HG02759 (cell line): Measurements from ENCODE around the gene UTF1.

Experiments
- ATAC-seq: cut with Tn5 transposase; IDR thresholded peaks from one replicate; pipeline ENCODE4 v1.9.1; 2021; ENCODE audit warnings: mild to moderate bottlenecking, moderate library complexity; ENCODE audit not compliant: unreplicated experiment

UTF1 gene

GRCh38 chr10:133276100-133276434 lies 46.0 kb downstream of the UTF1 start:
- no peak for ATAC-seq

GRCh38 chr10:133276435-133277201 lies 46.6 kb downstream of the UTF1 start, which contains the start of gene ADAM8:
TSS of gene ADAM8 (minus strand) at chr10:133276868. CDS start at chr10:133276817, 51 bp downstream.
- peak; percentile 48 for ATAC-seq

GRCh38 chr10:133277277-133277992 lies 47.4 kb downstream of the UTF1 start:
- ATAC-seq = no peak

GRCh38 chr10:133277993-133278576 lies 48.1 kb downstream of the UTF1 start:
- no peak for ATAC-seq

GRCh38 chr10:133278577-133279265 lies 48.7 kb downstream of the UTF1 start:
- ATAC-seq = peak; percentile 43

GRCh38 chr10:133279326-133280226 lies 49.6 kb downstream of the UTF1 start:
- ATAC-seq = no peak

- no peak for ATAC-seq
Observed at GRCh38 chr10:133280391-133281059, 50.5 kb downstream of the UTF1 start.

- no peak for ATAC-seq
Observed at GRCh38 chr10:133281084-133281483, 51.1 kb downstream of the UTF1 start.
